Measurements from ENCODE around the gene BCL3. TPM values are rescaled to one million over a fixed set of nuclear protein-coding genes. Genes with fewer than 3 reads are reported as not detected.

The BCL3 gene, protein sequence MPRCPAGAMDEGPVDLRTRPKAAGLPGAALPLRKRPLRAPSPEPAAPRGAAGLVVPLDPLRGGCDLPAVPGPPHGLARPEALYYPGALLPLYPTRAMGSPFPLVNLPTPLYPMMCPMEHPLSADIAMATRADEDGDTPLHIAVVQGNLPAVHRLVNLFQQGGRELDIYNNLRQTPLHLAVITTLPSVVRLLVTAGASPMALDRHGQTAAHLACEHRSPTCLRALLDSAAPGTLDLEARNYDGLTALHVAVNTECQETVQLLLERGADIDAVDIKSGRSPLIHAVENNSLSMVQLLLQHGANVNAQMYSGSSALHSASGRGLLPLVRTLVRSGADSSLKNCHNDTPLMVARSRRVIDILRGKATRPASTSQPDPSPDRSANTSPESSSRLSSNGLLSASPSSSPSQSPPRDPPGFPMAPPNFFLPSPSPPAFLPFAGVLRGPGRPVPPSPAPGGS
- 10 to 100 TPM; 24.1 to 95.6 (median 31.3) TPM for total RNA-seq
- long read RNA-seq, partial matches to known transcripts, result 0 of 2 reads
- long read RNA-seq, other reads (novel, unspliced or antisense), result 1 of 2 reads

DNA sequence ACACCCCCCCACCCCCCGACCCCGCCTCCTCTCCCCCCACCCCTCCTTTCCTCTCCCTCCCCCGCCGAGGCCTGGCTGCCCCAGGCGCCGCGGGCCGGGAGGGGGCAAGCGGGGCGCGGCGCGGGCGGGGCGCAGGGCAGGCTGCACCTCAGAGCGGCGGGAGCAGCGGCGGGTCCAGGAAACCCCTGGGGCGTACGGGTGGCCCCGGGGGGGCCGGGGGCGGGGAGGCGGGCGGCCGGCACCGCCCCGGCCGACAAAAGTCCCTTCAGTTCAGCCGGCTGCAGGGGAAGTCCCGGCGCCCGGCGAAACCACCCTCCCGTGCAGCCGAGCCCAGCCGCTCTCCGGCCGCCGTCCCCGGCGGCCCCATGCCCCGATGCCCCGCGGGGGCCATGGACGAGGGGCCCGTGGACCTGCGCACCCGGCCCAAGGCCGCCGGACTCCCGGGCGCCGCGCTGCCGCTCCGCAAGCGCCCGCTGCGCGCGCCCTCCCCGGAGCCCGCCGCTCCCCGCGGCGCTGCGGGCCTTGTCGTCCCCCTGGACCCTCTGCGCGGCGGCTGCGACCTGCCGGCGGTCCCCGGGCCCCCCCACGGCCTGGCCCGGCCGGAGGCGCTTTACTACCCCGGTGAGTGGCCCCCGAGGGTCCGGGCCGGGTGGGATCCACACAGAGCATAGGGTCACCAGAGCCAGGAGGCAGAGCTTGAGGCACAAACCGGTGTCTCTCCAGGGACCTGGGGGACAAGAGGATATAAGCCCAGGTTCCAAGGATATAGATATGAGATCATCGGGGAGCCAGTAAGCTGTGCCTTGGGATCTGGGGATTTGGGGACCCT is at the start of gene BCL3:
BCL3 (plus strand) TSS at position 283 of the 829 bp plus-strand sequence; CDS start at position 366, 83 bp downstream.
- no peak for TF ChIP-seq CTCF (IDR thresholded peaks at IDR 0.05)
- TF ChIP-seq POLR2A (IDR thresholded peaks at IDR 0.05), result peak; percentile 86
- intact Hi-C loops (cut with DNase I), result no loop called here
- Histone ChIP-seq H3K27ac (peak within 1 kb of the TSS; percentile 68 to 98 (median 97)), H3K27me3 (no peaks in the 10 kb centered on the region), H3K9me3 (no peaks in the 10 kb centered on the region), H3K4me1 (peaks cover 2 to 69% (median 25%) of the 10 kb centered on the region in 4 donors), H3K4me3 (peak within 1 kb of the TSS; percentile 72 to 87 (median 84)), H3K36me3 (peaks cover 0 to 17% (median 5%) of the 10 kb centered on the region in 4 donors)
- peak; percentile 88 to 93 (median 91) for DNase-seq
- ATAC-seq, result peak; percentile 23 to 63 (median 53)
- 0% methylated on average over 4 of the region's 88 CpGs for WGBS (ENCODE audit: insufficient coverage, low coverage, low lambda C conversion rate, missing lambda C conversion rate)

DNA sequence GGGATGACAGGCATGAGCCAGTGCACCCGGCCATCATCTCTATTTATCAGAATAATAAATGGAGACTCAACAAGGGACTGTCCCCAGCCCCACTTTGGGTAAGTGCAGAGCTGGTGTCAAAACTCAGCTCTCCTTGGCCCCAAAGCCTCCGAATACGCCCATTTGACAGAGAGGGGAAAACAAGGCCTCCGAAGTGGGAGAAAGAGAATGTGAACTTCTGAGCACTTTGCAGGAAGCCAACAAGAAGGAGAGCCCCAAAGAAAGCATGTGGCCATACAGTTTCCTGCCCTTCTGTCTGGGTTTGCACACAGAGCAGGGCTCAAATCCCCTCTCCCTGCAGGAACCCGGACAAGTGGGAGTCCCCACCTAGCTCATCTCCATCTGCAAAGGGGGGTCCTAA is 48.0 kb upstream of the BCL3 start:
- ATAC-seq, result no peak
- Histone ChIP-seq H3K27me3 (no peaks in the 10 kb centered on the region), H3K4me1 (peaks cover 0 to 18% (median 8%) of the 10 kb centered on the region in 4 donors), H3K27ac (no peak overlapping the region), H3K4me3 (no peak overlapping the region), H3K9me3 (no peaks in the 10 kb centered on the region), H3K36me3 (no peaks in the 10 kb centered on the region)
- 93% methylated on average over 3 of the region's 5 CpGs for WGBS (ENCODE audit: insufficient coverage, low coverage, low lambda C conversion rate, missing lambda C conversion rate)
- intact Hi-C loops (cut with DNase I), result no loop called here
- no peak for DNase-seq
- TF ChIP-seq POLR2A (IDR thresholded peaks at IDR 0.05) (no peak), CTCF (IDR thresholded peaks at IDR 0.05) (no peak)

DNA sequence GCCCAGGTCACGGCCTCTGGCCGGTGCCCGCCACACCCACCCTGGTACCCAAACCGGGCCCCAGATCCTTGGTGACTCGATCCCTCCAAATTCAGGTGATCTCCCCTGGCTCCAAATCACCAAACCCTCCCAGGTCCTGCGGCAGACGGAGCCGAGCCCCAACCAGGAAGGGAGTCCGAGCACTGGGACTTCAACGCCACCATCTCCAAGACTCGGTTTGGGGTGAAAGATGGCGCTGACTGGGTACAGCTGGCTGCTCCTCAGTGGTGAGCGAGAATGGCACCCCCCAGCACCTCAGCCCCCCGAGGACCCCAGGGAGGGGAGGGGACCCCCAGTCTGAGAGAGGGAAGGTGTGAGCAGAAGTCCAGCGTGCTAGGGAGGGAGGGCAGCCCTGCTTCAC is 47.3 kb upstream of the BCL3 start:
- Histone ChIP-seq H3K9me3 (no peaks in the 10 kb centered on the region), H3K4me1 (peaks cover 0 to 11% (median 5%) of the 10 kb centered on the region in 4 donors), H3K4me3 (no peak overlapping the region), H3K27ac (no peak overlapping the region), H3K36me3 (no peaks in the 10 kb centered on the region), H3K27me3 (no peaks in the 10 kb centered on the region)
- intact Hi-C loops (cut with DNase I), result no loop called here
- 52% methylated on average over 3 of the region's 15 CpGs for WGBS (ENCODE audit: insufficient coverage, low coverage, low lambda C conversion rate, missing lambda C conversion rate)
- TF ChIP-seq CTCF (IDR thresholded peaks at IDR 0.05) (no peak), POLR2A (IDR thresholded peaks at IDR 0.05) (no peak)
- ATAC-seq, result no peak
- no peak for DNase-seq

- intact Hi-C loops (cut with DNase I), result no loop called here
Observed at GRCh38 chr19:44702551-44703176, 45.8 kb upstream of the BCL3 start.

More at GRCh38 chr19:44702551-44703176, 45.8 kb upstream of the BCL3 start:
- H3K27ac ChIP-seq, result no peak overlapping the region
- DNase-seq (no peak), ATAC-seq (no peak)
- H3K36me3 ChIP-seq, result no peaks in the 10 kb centered on the region
- H3K9me3 ChIP-seq, result no peaks in the 10 kb centered on the region
- 76% methylated on average over 6 of the region's 17 CpGs for WGBS (ENCODE audit: insufficient coverage, low coverage, low lambda C conversion rate, missing lambda C conversion rate)
- no peak overlapping the region for H3K4me3 ChIP-seq
- H3K27me3 ChIP-seq, result no peaks in the 10 kb centered on the region
- H3K4me1 ChIP-seq, result no peaks in the 10 kb centered on the region
- no peak for TF ChIP-seq POLR2A (IDR thresholded peaks at IDR 0.05)
- no peak for TF ChIP-seq CTCF (IDR thresholded peaks at IDR 0.05)
